HG03457 (cell line): ENCODE measurements around the gene USH1C.

Source experiments
- ATAC-seq: cut with Tn5 transposase; IDR thresholded peaks from one replicate; pipeline ENCODE4 v1.9.1; 2021; ENCODE audit warnings: moderate number of reproducible peaks; ENCODE audit not compliant: unreplicated experiment

USH1C gene

GRCh38 chr11:17443926-17444690 lies 100.1 kb downstream of the USH1C start:
- no peak for ATAC-seq
